Suppressor macrophage treated with lipopolysaccharide for 1 hour (primary cell): ENCODE measurements around the gene ENPP7.

ENCODE experiments used
- DNase-seq, 3 donors: peaks; one replicate each; pipeline ENCODE4 v3.0.0-alpha.2; 2020 to 2022

ENPP7 gene

DNA sequence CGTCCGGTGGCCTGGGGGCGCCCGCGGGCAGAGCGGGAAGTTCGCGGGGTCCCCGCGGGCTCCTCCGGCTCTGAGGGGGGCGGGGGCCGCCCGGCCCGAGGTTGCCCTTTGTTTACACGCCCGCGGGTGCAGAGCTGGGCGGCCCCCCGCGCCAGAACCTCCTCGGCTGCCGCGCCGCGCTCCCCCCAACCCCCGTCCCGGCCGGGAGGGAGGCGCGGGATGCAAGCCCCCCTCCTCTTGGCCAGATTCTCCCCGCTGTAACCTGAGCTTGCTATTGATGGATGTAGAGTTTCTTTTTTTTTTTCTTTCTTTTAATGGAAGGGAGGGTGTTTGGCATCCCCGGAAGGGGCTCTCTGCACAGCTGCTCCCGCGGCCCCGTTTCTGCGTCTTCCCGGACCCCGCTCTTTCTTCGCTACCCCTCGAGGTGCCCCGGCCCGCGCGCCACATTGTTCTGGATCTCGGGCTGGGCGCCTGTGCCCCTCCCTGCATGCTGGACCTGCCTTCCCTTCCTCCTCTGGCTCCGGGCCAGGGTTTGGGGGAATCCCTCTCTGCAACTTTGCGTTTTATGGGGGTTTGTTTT, 47.9 kb downstream of the ENPP7 start:
- peak in 1 of 3 donors; percentile 41 for DNase-seq

- DNase-seq, result no peak
These were observed 48.4 kb downstream of the ENPP7 start for GRCh38 chr17:79779084-79779529.

DNA sequence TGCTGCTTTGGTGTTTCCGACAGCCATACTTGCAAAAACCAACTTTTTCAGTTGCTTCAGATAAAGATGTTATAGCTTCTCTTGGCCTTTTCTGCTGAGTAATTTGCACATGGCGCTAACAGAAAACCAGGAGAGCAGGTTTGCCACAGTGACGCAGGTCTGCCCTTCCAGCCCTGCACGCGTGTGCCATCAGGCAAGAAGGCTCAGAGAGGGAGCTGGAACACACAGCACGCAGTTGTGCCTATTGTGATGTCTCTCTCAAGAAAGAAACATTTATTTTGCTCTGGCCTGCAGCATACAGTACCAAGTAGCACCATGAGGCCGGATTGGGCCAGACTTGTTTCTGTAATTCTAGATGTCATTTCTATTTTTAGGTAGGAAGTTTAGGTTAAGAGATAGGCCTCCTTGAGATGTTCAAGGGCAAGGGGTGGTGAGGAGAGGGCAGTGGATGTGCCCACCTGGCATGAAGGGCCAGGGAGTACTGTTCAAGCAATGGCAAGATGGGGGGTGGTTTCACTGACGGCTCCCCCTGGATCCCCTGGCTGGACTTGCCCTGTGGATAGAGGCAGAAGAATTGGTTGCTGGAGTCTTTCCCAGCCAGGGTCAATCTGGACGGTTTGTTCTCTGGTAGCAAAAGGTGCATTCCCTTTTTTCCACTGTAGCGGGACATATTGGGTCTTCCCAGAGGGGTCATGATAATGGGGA, 49.1 kb downstream of the ENPP7 start:
- DNase-seq, result no peak

DNA sequence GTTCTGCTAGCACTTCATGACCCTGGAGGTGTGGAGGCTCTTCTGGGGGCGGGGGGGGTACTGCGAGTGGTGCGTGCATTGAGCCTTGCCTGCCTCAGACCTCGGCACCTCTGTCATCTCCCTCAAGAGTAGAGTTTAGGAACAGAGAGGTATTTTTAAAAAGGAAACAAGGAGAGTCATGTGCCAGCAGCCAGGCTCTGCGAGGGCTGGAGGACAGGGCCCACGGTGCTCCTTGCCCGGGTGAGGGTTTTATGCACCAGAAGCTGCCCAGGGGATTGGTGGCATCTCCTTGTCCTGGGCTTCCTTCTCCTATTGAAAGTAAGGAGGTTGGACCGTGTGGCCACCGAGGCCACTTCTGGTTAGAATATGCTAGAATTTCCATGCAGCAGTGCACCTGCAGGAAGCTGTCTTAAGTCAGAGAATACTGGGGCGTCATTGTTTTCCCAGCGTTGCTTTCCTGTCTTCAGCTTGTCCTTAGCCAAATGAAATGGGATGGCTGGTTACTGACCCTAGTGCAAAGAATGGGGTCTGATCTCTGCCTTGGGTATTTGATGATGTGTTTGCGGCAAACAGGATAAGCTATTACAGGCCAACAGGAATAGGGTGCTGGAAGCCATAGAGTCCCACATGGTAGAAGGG, 50.4 kb downstream of the ENPP7 start:
- DNase-seq, result no peak

- DNase-seq, result peak in 1 of 3 donors; percentile 7
These were observed 51.2 kb downstream of the ENPP7 start for GRCh38 chr17:79781736-79782575.

DNA sequence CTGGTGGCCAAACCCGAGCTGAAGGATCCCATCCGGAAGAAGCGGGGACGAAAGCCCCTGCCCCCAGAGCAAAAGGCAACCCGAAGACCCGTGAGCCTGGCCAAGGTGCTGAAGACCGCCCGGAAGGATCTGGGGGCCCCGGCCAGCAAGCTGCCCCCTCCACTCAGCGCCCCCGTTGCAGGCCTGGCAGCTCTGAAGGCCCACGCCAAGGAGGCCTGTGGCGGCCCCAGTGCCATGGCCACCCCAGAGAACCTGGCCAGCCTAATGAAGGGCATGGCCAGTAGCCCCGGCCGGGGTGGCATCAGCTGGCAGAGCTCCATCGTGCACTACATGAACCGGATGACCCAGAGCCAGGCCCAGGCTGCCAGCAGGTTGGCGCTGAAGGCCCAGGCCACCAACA, 53.1 kb downstream of the ENPP7 start:
- no peak for DNase-seq

GRCh38 chr17:79784353-79785016, 53.7 kb downstream of the ENPP7 start:
- no peak for DNase-seq

GRCh38 chr17:79785017-79785899, 54.5 kb downstream of the ENPP7 start:
- no peak for DNase-seq

DNA sequence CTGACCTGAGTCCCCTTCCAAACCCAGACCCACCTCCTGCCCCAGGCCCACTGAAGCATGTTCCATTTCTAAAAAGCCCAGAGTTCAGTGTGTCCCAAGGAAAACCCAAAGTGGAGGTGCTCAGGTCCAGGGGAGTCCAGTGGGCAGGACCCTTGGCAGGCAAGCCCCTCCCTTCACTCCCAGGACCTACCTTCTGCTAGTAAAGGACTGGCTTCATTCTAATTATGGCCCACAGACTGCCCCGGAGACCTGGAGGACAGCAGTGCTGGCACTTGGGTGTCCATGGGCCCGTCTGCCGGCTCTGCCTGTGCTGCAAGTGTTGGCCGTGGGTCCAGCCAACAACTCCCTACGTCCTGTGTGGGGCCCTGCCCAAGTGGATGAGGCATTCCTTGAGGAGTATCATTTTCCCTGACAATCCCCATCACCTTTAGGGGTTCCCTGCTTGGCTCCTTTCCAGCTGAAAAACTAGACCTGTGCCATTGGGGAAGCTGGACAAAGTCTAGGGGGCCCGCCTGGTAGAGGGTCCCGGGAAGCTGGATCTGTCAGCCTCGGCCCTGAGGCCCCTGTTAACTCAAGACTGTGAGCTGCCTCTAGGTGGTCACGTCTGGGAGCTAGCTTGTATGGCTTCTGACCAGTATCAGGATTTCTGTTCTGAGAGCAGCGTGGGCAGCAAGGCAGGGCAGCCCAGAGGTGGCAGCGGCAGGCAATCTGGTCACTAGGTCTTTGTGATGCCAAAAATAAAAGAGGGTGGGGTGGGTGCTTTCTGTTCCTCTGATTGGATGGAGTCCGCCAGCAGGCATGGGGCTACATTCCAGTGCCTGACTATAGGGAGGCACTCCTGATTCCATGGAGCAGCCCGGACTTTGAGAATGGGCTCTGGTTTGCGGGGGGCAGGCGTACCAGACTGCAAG, 55.4 kb downstream of the ENPP7 start:
- DNase-seq, result no peak

DNA sequence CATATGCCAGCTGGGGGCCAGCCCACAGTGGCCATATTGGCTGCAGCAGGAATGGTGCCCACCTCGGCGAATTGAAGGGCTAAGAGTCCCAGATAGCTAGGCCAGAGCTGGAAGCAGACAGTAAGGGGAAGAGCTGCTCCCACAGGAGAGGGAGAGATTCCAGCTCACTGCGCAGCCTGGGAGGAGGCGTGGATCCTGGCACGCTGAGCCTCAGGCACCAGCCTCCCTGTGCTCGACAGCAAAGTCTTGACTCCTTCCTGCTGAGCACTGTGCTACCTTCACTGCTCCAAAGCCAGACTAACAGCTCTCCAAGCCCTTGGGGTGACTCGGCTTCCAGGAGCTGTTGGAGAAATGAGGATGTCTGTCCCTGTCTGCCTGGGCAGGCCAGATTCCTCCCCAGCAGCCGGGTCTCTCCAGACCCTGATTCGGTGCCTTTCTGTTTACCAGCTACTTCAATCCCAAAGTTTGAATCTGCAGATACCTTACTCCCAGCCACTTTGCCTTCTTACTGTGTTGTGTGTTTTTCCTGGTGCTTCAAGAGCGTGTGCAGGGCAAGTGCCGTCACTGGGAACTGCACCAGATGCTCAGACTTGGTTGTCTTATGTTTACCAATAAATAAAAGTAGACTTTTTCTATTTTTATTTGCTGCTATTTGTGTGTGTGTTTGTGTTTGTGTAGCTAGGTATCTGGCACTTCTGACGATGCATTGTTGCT, 56.3 kb downstream of the ENPP7 start:
- DNase-seq, result no peak

DNA sequence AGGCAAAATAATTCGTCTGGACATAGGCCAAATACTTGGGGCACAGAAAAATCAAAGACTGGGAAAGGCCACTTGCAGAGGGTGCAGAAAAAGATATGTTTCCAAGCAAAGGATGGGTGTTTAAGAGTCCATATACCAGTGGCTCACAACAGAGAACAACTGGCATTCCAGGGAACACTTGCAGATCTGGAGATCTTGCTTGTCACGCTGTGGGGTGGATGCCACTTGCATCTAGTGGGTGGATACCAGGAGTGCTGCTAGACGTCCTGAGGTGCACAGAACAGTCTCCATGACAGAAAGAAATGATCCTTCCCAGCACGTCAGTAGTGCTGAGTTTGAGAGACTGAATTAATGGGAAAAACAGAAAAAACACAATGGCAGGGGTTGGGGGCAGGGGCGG, 57.7 kb downstream of the ENPP7 start:
- no peak for DNase-seq

- DNase-seq, result peak in 1 of 3 donors; percentile 29
These were observed 58.5 kb downstream of the ENPP7 start for GRCh38 chr17:79788989-79789942.

DNA sequence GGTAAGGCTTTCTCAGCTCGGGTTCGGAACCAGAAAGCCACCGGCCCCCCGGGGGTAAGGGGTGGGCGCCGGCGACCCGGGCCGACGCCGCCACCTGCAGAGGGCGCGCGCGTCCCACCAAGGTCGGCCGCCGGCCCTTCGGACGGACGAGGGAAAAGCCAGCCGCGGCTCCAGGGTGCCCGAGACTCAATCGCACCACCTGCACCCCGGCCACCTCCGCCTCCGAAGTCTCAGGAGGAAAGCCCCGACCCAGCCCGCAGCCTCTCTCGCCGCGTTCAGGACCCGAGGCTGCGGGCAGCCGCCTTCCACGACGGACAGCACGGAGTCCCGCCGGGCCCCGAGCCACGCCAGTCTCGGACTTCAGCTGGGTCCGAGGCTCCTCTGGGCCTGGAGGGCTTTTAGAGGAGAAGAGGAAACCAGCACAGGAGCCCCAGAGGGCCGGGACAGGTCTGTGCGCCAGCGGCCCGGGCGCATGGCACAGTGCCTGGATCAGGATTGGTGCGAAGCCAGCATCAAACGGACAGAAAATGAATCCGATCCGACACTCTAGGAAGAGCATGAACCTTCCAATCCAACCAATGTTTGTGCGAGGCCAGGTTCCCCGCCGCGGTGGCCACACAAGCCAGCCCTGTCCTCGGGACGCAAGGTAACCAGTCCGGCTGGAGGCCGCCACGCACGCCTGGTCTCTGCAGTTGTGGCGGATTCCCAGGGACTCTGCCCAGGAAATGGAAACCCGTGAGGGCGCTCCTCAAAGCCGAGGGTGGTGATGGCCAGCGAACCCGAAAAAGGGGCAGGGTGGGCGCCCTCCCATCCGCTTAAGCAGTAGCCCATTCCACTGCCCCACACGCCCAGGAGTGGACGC, 59.4 kb downstream of the ENPP7 start:
- DNase-seq, result peak; percentile 51 to 85 (median 75)

- DNase-seq, result peak in 1 of 3 donors; percentile 25
These were observed 60.3 kb downstream of the ENPP7 start for GRCh38 chr17:79790805-79791734.

DNA sequence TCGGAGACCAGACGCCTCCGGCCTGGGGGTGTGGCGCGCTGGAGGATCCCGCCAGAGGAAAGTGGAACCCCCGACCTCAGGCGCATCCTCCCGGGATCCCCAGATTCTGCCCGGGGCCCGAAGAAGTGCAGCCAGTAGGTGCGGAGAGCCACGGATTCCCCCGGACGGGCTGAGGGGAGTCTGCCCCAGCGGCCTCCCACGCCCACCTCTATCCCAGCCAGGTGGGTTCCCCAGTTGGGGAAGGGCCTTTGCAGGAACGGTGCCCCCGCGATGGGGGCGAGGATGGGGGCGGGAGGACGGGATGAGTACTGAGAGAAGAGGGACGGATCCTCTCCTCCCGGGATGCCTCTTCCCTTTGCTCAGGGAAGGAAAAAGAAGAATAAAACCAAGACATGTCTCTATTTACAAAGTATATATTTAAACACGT, 61.0 kb downstream of the ENPP7 start:
- DNase-seq, result no peak
